ENCODE data around the gene FRMD1. TPM values are rescaled to one million over a fixed set of nuclear protein-coding genes. Genes with fewer than 3 reads are reported as not detected.

Gene FRMD1
- total and polyA plus RNA-seq, 12 donors: 0.12 to 1.3 (median 0.21) TPM; not detected in 4

DNA sequence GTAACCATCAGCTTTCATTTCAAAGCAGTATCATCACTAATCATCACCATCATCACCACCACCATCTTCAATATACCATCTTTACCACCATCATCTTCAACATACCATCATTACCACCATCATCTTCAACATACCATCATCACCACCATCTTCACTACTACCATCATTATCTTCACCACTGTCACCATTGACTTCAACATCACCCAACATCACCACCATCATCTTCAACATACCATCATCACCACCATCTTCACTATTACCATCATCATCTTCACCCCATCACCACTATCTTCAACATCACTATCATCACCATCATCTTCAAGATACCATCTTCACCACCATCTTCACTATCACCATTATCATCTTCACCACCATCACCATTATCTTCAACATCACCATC lies 40.5 kb upstream of the FRMD1 start:
- DNase-seq: no peak
- intact Hi-C loops (cut with DNase I): loop anchor here in 7 of 10 donors (2.0 to 5.0 kb wide), 3 partner anchors 57 to 213 kb away; no protein-coding TSS in a partner anchor
- TF ChIP-seq, protein P1, sequence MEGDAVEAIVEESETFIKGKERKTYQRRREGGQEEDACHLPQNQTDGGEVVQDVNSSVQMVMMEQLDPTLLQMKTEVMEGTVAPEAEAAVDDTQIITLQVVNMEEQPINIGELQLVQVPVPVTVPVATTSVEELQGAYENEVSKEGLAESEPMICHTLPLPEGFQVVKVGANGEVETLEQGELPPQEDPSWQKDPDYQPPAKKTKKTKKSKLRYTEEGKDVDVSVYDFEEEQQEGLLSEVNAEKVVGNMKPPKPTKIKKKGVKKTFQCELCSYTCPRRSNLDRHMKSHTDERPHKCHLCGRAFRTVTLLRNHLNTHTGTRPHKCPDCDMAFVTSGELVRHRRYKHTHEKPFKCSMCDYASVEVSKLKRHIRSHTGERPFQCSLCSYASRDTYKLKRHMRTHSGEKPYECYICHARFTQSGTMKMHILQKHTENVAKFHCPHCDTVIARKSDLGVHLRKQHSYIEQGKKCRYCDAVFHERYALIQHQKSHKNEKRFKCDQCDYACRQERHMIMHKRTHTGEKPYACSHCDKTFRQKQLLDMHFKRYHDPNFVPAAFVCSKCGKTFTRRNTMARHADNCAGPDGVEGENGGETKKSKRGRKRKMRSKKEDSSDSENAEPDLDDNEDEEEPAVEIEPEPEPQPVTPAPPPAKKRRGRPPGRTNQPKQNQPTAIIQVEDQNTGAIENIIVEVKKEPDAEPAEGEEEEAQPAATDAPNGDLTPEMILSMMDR (IDR thresholded peaks at IDR 0.05): no peak

DNA sequence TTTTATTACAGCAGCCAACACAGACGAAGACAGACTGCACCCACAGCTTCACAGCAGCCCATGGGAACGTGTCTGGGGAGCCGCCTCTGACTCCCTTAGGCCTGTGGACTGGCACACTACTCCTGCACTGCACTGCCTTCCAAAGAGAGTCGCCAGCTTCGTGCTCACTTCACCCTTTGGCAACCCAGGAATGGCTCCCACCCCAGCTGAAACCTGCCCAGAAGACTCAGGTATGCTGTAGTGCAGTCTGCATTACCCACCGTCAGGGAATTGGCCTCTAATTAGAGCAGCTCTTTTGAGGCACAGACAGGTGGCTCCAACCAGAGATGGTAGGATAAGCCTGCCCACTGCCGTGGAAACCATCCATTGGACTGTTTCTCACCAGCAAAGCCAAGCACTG lies 39.9 kb upstream of the FRMD1 start:
- 93 to 98% methylated on average over 7 of the region's 7 CpGs for WGBS, 2 donors
- no peak for ATAC-seq
- H3K36me3 ChIP-seq: no peaks in the 10 kb centered on the region
- H3K4me1 ChIP-seq: peaks cover 0 to 5% (median 0%) of the 10 kb centered on the region in 9 donors
- no peak overlapping the region for H3K4me3 ChIP-seq
- TF ChIP-seq, protein P1 (IDR thresholded peaks at IDR 0.05): no peak
- no peak for DNase-seq
- no peaks in the 10 kb centered on the region for H3K27me3 ChIP-seq
- no peak overlapping the region for H3K27ac ChIP-seq
- intact Hi-C loops (cut with DNase I): loop anchor here in 7 of 10 donors (2.0 to 5.0 kb wide), 3 partner anchors 57 to 212 kb away; no protein-coding TSS in a partner anchor
- H3K9me3 ChIP-seq: no peaks in the 10 kb centered on the region

More for the DNA sequence above, 40.5 kb upstream of the FRMD1 start:
- peaks cover 0 to 5% (median 0%) of the 10 kb centered on the region in 9 donors for H3K4me1 ChIP-seq
- H3K27ac ChIP-seq: no peak overlapping the region
- no peak for ATAC-seq
- H3K9me3 ChIP-seq: no peaks in the 10 kb centered on the region
- no peaks in the 10 kb centered on the region for H3K36me3 ChIP-seq
- H3K27me3 ChIP-seq: no peaks in the 10 kb centered on the region
- H3K4me3 ChIP-seq: no peak overlapping the region

DNA sequence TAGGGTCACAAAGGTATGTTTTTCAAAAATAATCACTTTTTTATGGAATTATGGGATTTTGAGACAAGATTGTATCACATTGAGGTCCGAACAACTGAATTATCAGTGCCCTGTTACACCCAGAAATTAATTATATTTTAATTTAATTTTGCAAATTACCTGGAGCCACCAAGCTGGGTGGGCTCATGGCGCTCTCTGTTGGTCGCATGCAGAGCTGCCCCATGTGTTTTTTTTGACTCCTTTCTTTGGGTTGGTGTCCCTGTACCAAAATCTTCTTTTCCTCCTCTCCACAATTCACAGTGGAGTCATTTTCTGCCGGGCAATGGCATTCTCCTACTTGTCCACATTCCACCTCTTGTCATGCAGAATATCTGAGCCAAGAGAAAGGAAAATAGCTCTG lies 38.9 kb upstream of the FRMD1 start:
- no peak overlapping the region for H3K27ac ChIP-seq
- ATAC-seq (no peak), DNase-seq (no peak)
- no peak overlapping the region for H3K4me3 ChIP-seq
- no peaks in the 10 kb centered on the region for H3K36me3 ChIP-seq
- H3K4me1 ChIP-seq: peaks cover 0 to 5% (median 0%) of the 10 kb centered on the region in 9 donors
- TF ChIP-seq, protein P1 (IDR thresholded peaks at IDR 0.05): peak; percentile 42 to 71 (median 66)
- whole genome bisulfite sequencing, 2 donors: 60 to 68% methylated on average over 4 of the region's 4 CpGs
- no peaks in the 10 kb centered on the region for H3K9me3 ChIP-seq
- H3K27me3 ChIP-seq: no peaks in the 10 kb centered on the region
- intact Hi-C loops (cut with DNase I): loop anchor here in 7 of 10 donors (2.0 to 5.0 kb wide), 3 partner anchors 56 to 211 kb away; no protein-coding TSS in a partner anchor

DNA sequence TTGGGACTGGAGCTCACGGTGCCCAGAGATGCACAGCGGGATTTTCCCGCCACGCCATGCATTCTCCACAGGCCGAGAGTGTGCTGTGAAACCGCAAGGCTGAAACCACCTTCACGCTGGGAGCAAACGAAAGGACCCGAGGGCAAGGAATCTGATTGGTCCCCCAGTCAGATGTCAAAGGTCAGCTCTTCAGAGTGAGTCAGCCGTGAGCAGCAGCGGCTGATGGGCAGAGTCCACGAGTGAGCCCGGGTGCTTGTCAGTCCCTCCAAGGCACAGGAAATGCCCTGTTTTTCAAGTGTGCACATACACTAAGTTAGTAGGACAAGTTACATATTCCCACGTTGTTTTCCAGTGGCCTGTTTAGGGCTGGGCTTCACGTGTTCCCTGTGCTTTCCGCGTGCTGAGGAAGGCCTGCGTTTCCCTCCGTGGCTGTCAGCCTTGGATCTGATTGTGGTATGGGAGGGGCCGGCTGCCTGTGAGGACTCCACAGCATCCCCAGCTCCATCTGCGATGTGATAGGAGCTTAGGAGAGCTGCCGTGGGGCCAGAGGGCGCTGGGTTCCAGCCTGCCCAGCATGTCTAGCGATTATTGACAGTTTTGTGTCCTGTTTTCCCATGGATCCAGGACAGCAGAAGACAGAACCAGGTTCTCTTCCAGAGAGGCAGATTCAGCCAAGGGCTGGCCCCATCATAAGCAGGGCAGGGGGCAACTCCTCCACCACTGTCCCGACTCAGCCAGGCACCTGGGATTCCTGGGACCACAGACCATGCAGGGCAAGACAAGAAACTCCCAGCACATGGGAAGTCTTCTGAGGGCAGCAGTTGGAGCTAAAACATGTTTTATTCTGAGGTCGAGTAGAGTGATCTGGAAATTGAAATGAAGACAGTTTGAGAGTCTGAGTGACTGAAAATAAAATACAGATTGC lies 38.2 kb upstream of the FRMD1 start:
- peak in 5 of 8 donors; percentile 23 to 67 (median 29) for ATAC-seq
- 73 to 79% methylated on average over 26 of the region's 26 CpGs for WGBS, 2 donors
- H3K36me3 ChIP-seq: no peaks in the 10 kb centered on the region
- no peaks in the 10 kb centered on the region for H3K27me3 ChIP-seq
- intact Hi-C loops (cut with DNase I): loop anchor here in 7 of 10 donors (5.0 kb wide), 2 partner anchors 55 to 210 kb away; no protein-coding TSS in a partner anchor
- TF ChIP-seq, protein P1 (IDR thresholded peaks at IDR 0.05): no peak
- DNase-seq: no peak
- H3K9me3 ChIP-seq: no peaks in the 10 kb centered on the region
- peaks cover 0 to 5% (median 0%) of the 10 kb centered on the region in 9 donors for H3K4me1 ChIP-seq
- no peak overlapping the region for H3K27ac ChIP-seq
- H3K4me3 ChIP-seq: no peak overlapping the region

Data from heart right ventricle (tissue), 16 donors.